Sigmoid colon (tissue), 7 donors: ENCODE results near the gene KSR1. TPM values are rescaled to one million over a fixed set of nuclear protein-coding genes. Genes with fewer than 3 reads are reported as not detected.
"Not testable (repeated sequence)": the region's sequence is repeated elsewhere in the genome, so short reads cannot be mapped to it uniquely, and the experiment has no call there.

Source experiments
- DNase-seq: peaks from one replicate; pipeline ENCODE4 v3.0.0-alpha.2; 2019
- H3K27ac ChIP-seq, 4 donors: fragments of 200-600 bp; sonication (generic); one replicate each; pipeline ENCODE4 v1.5.1; 2016 to 2019; ENCODE audit warnings: mild to moderate bottlenecking in 1 of 4
- H3K27me3 ChIP-seq, 3 donors: fragments of 200-600 bp; sonication (generic); one replicate each; pipeline ENCODE4 v1.5.1; 2019; ENCODE audit warnings: mild to moderate bottlenecking in 1 of 3
- H3K36me3 ChIP-seq, 4 donors: fragments of 200-600 bp; sonication (generic); one replicate each; pipeline ENCODE4 v1.5.1; 2016 to 2019
- H3K4me1 ChIP-seq, 4 donors: fragments of 200-600 bp; sonication (generic); one replicate each; pipeline ENCODE4 v1.5.1; 2017 to 2019
- H3K4me3 ChIP-seq, 4 donors: fragments of 200-600 bp; sonication (generic); one replicate each; pipeline ENCODE4 v1.5.1; 2017 to 2019; ENCODE audit warnings: mild to moderate bottlenecking in 2 of 4, moderate library complexity in 1 of 4
- H3K9me3 ChIP-seq, 4 donors: fragments of 200-600 bp in 3 of 4; sonication (generic) in 3 of 4; one replicate each; pipeline versions ENCODE4 v1.5.1 to v1.6.1; 2013 to 2019
- CTCF ChIP-seq, 4 experiments: fragments of 450-650 bp in 3 of 4; fragments of 200-600 bp in 1 of 4; IDR thresholded peaks; one replicate each; pipeline ENCODE4 v1.5.1; 2016 to 2019; ENCODE audit warnings: antibody characterized with exemption in 4 of 4, mild to moderate bottlenecking in 3 of 4, moderate library complexity in 2 of 4
- EP300 ChIP-seq, 4 donors: sonication (generic); formaldehyde crosslinking; IDR thresholded peaks; one replicate each; pipeline ENCODE4 v1.6.1; 2017; ENCODE audit warnings: antibody characterized with exemption in 4 of 4
- POLR2A ChIP-seq, 2 donors: fragments of 450-650 bp; IDR thresholded peaks; one replicate each; pipeline ENCODE4 v1.6.1; 2016; ENCODE audit warnings: antibody characterized with exemption in 2 of 2, mild to moderate bottlenecking in 2 of 2, moderate library complexity in 2 of 2
- POLR2AphosphoS5 ChIP-seq, 4 donors: sonication (generic); formaldehyde crosslinking; IDR thresholded peaks; one replicate each; pipeline ENCODE4 v1.6.1; 2017; ENCODE audit warnings: antibody characterized with exemption in 4 of 4
- WGBS, 2 donors: extraction: QIAGEN DNeasy Blood & Tissue Kit; methylation state at CpG; one replicate each; pipeline ENCODE4 v1.1.7; 2013; 5-methylcytosine and 5-hydroxymethylcytosine counted together
- intact Hi-C: fragments of 100-400 bp; cut with DNase I; formaldehyde crosslinking; loops from one replicate; pipeline ENCODE4 v1.15.1; 2023
- polyA plus RNA-seq, 3 donors: library from polyadenylated mRNA; stranded (reverse); fragments of 200-250 nt; gene quantifications; one replicate each; pipeline ENCODE4 v1.2.3, GENCODE V29; 2013
- total RNA-seq, 4 donors: library from RNA; depleted of rRNA; stranded (reverse); fragments of >200 nt; gene quantifications; one replicate each; pipeline ENCODE4 v1.1.0, GENCODE V29; 2016
- donor health status: healthy with polysubstance abuse.
- donor health status: Bipolar disorder and iron deficiency.
- donor health status: healthy.

KSR1 gene
- total and polyA plus RNA-seq, 7 donors, result 4.2 to 25.8 (median 18.2) TPM

- Histone ChIP-seq H3K27me3 (no peaks in the 10 kb centered on the region), H3K4me1 (no peaks in the 10 kb centered on the region), H3K36me3 (no peaks in the 10 kb centered on the region), H3K9me3 (no peaks in the 10 kb centered on the region), H3K4me3 (no peak overlapping the region), H3K27ac (no peak overlapping the region)
- intact Hi-C loops, result no loop called here
- 93 to 94% methylated on average over 7 of the region's 7 CpGs for WGBS, 2 donors
- TF ChIP-seq CTCF (IDR thresholded peaks at IDR 0.05) (no peak), EP300 (IDR thresholded peaks at IDR 0.05) (no peak), POLR2AphosphoS5 (IDR thresholded peaks at IDR 0.05) (no peak), POLR2A (IDR thresholded peaks at IDR 0.05) (no peak)
- peak; percentile 56 for DNase-seq
Observed at GRCh38 chr17:27422601-27423000, 33.6 kb upstream of the KSR1 start.

- intact Hi-C loops, result no loop called here
- no peak for DNase-seq
- no peak for TF ChIP-seq EP300 (IDR thresholded peaks at IDR 0.05)
- no peak for TF ChIP-seq POLR2AphosphoS5 (IDR thresholded peaks at IDR 0.05)
- TF ChIP-seq POLR2A (IDR thresholded peaks at IDR 0.05), result no peak
- no peak for TF ChIP-seq CTCF (IDR thresholded peaks at IDR 0.05)
- H3K27ac ChIP-seq, result no peak overlapping the region
- WGBS, 2 donors, result 77% methylated on average over 3 of the region's 3 CpGs
- H3K9me3 ChIP-seq, result no peaks in the 10 kb centered on the region
- H3K27me3 ChIP-seq, result no peaks in the 10 kb centered on the region
- no peaks in the 10 kb centered on the region for H3K36me3 ChIP-seq
- no peak overlapping the region for H3K4me3 ChIP-seq
- H3K4me1 ChIP-seq, result no peaks in the 10 kb centered on the region
Observed at GRCh38 chr17:27423651-27424050, 32.6 kb upstream of the KSR1 start.

- WGBS, 2 donors, result 76 to 83% methylated on average over 10 of the region's 10 CpGs
Observed at GRCh38 chr17:27424516-27424915, 31.7 kb upstream of the KSR1 start.

GRCh38 chr17:27424941-27425340 is 31.3 kb upstream of the KSR1 start:
- WGBS, 2 donors, result 85 to 92% methylated on average over 8 of the region's 8 CpGs
- H3K4me3 ChIP-seq, result no peak overlapping the region
- H3K36me3 ChIP-seq, result no peaks in the 10 kb centered on the region
- TF ChIP-seq POLR2AphosphoS5 (IDR thresholded peaks at IDR 0.05), result no peak
- no peak for TF ChIP-seq CTCF (IDR thresholded peaks at IDR 0.05)
- DNase-seq, result no peak
- H3K27me3 ChIP-seq, result no peaks in the 10 kb centered on the region
- intact Hi-C loops, result no loop called here
- H3K27ac ChIP-seq, result no peak overlapping the region
- no peaks in the 10 kb centered on the region for H3K9me3 ChIP-seq
- H3K4me1 ChIP-seq, result no peaks in the 10 kb centered on the region

More at GRCh38 chr17:27424516-27424915, 31.7 kb upstream of the KSR1 start:
- no peaks in the 10 kb centered on the region for H3K27me3 ChIP-seq
- no peak overlapping the region for H3K27ac ChIP-seq
- TF ChIP-seq EP300 (IDR thresholded peaks at IDR 0.05), result no peak
- no peak for TF ChIP-seq POLR2AphosphoS5 (IDR thresholded peaks at IDR 0.05)
- no peak for TF ChIP-seq POLR2A (IDR thresholded peaks at IDR 0.05)
- TF ChIP-seq CTCF (IDR thresholded peaks at IDR 0.05), result no peak
- H3K4me1 ChIP-seq, result no peaks in the 10 kb centered on the region
- no peak for DNase-seq
- no peak overlapping the region for H3K4me3 ChIP-seq
- no peaks in the 10 kb centered on the region for H3K36me3 ChIP-seq
- intact Hi-C loops, result no loop called here
- H3K9me3 ChIP-seq, result no peaks in the 10 kb centered on the region

- H3K36me3 ChIP-seq, H3K27ac ChIP-seq, intact Hi-C loops, H3K27me3 ChIP-seq, H3K9me3 ChIP-seq, H3K4me1 ChIP-seq, H3K4me3 ChIP-seq, DNase-seq: not testable (repeated sequence)
- WGBS, 2 donors, result 78 to 89% methylated on average over 6 of the region's 6 CpGs
Observed at GRCh38 chr17:27425571-27425970, 30.7 kb upstream of the KSR1 start.
